Measurements from ENCODE around the gene MDN1. TPM values are rescaled to one million over a fixed set of nuclear protein-coding genes. Genes with fewer than 3 reads are reported as not detected.
A peak's percentile ranks its signal among the peaks of the same experiment; 100 is the strongest.

Gene MDN1, protein sequence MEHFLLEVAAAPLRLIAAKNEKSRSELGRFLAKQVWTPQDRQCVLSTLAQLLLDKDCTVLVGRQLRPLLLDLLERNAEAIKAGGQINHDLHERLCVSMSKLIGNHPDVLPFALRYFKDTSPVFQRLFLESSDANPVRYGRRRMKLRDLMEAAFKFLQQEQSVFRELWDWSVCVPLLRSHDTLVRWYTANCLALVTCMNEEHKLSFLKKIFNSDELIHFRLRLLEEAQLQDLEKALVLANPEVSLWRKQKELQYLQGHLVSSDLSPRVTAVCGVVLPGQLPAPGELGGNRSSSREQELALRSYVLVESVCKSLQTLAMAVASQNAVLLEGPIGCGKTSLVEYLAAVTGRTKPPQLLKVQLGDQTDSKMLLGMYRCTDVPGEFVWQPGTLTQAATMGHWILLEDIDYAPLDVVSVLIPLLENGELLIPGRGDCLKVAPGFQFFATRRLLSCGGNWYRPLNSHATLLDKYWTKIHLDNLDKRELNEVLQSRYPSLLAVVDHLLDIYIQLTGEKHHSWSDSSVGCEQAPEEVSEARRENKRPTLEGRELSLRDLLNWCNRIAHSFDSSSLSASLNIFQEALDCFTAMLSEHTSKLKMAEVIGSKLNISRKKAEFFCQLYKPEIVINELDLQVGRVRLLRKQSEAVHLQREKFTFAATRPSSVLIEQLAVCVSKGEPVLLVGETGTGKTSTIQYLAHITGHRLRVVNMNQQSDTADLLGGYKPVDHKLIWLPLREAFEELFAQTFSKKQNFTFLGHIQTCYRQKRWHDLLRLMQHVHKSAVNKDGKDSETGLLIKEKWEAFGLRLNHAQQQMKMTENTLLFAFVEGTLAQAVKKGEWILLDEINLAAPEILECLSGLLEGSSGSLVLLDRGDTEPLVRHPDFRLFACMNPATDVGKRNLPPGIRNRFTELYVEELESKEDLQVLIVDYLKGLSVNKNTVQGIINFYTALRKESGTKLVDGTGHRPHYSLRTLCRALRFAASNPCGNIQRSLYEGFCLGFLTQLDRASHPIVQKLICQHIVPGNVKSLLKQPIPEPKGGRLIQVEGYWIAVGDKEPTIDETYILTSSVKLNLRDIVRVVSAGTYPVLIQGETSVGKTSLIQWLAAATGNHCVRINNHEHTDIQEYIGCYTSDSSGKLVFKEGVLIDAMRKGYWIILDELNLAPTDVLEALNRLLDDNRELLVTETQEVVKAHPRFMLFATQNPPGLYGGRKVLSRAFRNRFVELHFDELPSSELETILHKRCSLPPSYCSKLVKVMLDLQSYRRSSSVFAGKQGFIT (N-terminal part only)
- total RNA-seq (2021; fragmentation: NEBNext Ultra II Directional; extraction: Animal tissue kit (Norgen Biotek cat#: 25700)) (175 and 179 TPM in 2 replicates), polyA plus RNA-seq (2011; rRNA removed) (35.4 and 53.5 TPM in 2 replicates), polyA minus RNA-seq (2011; rRNA and poly(A)+ RNA removed) (88.8 and 110 TPM in 2 replicates)
- polyA plus RNA-seq (2011; cell fraction: cytosol; rRNA removed): 41.6 TPM
- 97.2 TPM for polyA plus RNA-seq (2011; cell fraction: nucleus; rRNA removed)
- polyA plus RNA-seq (2012, experiment 1 of 2): 68.2 to 120 TPM (median 83.1 TPM) in 4 replicates
- 6.9 TPM for polyA plus RNA-seq (2012, experiment 2 of 2)
- 64.9 TPM for polyA plus RNA-seq (2013, experiment 1 of 2)
- 55.1 TPM for polyA plus RNA-seq (2013, experiment 2 of 2)
- polyA minus RNA-seq (2011; cell fraction: cytosol; rRNA and poly(A)+ RNA removed): 68.4 TPM
- polyA minus RNA-seq (2011; cell fraction: nucleus; rRNA and poly(A)+ RNA removed): 163 TPM
- long read RNA-seq, experiment 1, partial matches to known transcripts: 41 of 72 reads
- long read RNA-seq, experiment 1, other reads (novel, unspliced or antisense): 31 of 72 reads
- long read RNA-seq, experiment 2, partial matches to known transcripts: 4 of 5 reads
- long read RNA-seq, experiment 2, other reads (novel, unspliced or antisense): 1 of 5 reads

DNA sequence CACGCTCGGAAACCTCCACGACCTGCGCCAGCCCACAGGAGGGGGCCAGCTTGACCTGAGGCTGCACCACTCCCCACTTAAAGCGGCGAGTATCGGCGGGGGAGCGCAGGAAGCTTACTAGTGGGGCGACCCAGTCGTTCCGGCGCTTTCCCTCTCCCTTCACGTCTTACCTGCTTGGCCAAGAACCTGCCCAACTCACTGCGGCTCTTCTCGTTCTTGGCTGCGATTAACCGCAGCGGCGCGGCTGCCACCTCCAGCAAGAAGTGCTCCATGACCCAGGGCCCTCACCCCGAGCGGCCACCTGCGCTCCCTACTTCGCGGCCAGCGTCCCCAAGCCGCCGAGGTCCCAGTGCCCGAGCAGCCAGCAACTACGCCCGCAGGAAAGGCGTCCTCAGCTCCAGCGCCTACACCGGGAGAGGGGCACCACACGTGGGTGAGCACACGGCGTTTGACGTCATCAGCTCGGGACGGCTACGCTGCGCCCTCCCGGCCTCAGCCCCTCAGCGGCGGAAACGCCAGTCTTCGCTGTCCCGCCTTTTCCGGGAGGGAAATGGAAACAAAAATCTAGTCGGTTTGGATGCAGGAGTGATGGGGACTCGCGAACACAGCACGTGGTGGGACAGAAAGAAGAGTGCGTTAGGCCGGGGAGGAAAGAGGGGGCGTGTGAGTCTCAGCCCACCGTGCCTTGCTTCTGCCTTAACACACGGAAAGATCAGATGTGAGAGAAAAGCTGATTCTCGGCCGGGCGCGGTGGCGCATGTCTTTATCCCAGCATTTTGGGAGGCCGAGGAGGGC is at the start of gene MDN1:
Gene MDN1 (minus strand): TSS at position 459 of the 795 bp plus-strand sequence. CDS start 187 bp downstream, at position 272.
- peak; percentile 85 for FAIRE-seq
- H2BK20ac ChIP-seq (ENCODE audit: low read length): no peak within 1 kb of the TSS
- peak; percentile 82 to 89 for TF ChIP-seq POLR2A (IDR thresholded peaks at IDR 0.05; ENCODE audit: control extremely low read depth in 1 of 2, low read depth in 2 of 2, low read length in 2 of 2)

More for the DNA sequence above, at the start of gene MDN1:
- Histone ChIP-seq H2BK5ac (ENCODE audit: low read depth, low read length) (peak within 1 kb of the TSS; percentile 92), H4K20me1 (replicated peaks in 1 of 2; ENCODE audit: control insufficient read depth in 1 of 2, insufficient read depth in 2 of 2, low read length in 2 of 2) (peaks cover 14 to 18% of the 10 kb centered on the region in 2 experiments), H3K79me1 (ENCODE audit: low read depth, low read length) (peaks cover 2% of the 10 kb centered on the region; the same call in 1 of the 2 replicates), H3K27me3 (replicated peaks in 1 of 4; ENCODE audit: control insufficient read depth in 3 of 4, extremely low read depth in 1 of 4, insufficient read depth in 3 of 4, low read length in 3 of 4) (no peaks in the 10 kb centered on the region), H3K14ac (ENCODE audit: insufficient read length) (no peak within 1 kb of the TSS), H3K23ac (ENCODE audit: insufficient read length) (no peak within 1 kb of the TSS), H2BK120ac (replicated peaks; ENCODE audit: low read depth, low read length) (no peak within 1 kb of the TSS), H3K18ac (ENCODE audit: extremely low read depth, low read length) (peak within 1 kb of the TSS; percentile 100), H3K36me3 (ENCODE audit: control insufficient read depth in 2 of 4, insufficient read depth in 4 of 4, low read length in 3 of 4) (no peaks in the 10 kb centered on the region), H3K23me2 (ENCODE audit: low read depth, low read length) (peaks cover 6% of the 10 kb centered on the region; the same call in 1 of the 2 replicates), H3K9ac (replicated peaks in 1 of 4; ENCODE audit: extremely low read depth in 1 of 4, low read depth in 3 of 4, low read length in 3 of 4) (peak within 1 kb of the TSS; percentile 93 to 99 (median 94)), H3K9me3 (ENCODE audit: insufficient read depth in 2 of 2, low read depth in 1 of 2, low read length in 1 of 2) (no peaks in the 10 kb centered on the region), H3K4me3 (ENCODE audit: extremely low read depth in 1 of 4, insufficient read depth in 2 of 4, low read depth in 3 of 4, low read length in 4 of 4) (peak within 1 kb of the TSS; percentile 83 to 93 (median 91)), H3K56ac (replicated peaks; ENCODE audit: insufficient read length, low read depth, low read length) (peak within 1 kb of the TSS; percentile 65), H4K5ac (ENCODE audit: insufficient read length, low read depth, low read length) (peak within 1 kb of the TSS; percentile 91), H3K79me2 (ENCODE audit: control insufficient read depth in 1 of 2, insufficient read depth in 2 of 2, low read length in 2 of 2) (peaks cover 15 to 54% of the 10 kb centered on the region in 2 experiments), H2BK12ac (ENCODE audit: low read depth, low read length) (peak within 1 kb of the TSS; percentile 69; the same call in 1 of the 2 replicates), H4K91ac (replicated peaks; ENCODE audit: insufficient read length, low read length) (peak within 1 kb of the TSS; percentile 72), H4K8ac (ENCODE audit: extremely low read depth, insufficient read depth, low read length) (peak within 1 kb of the TSS; percentile 99; the same call in 1 of the 2 replicates), H3K4me1 (replicated peaks in 1 of 4; ENCODE audit: control insufficient read depth in 3 of 4, insufficient read depth in 4 of 4, low read length in 3 of 4) (peaks cover 4 to 18% (median 11%) of the 10 kb centered on the region in 4 experiments), H3K4me2 (ENCODE audit: insufficient read depth in 1 of 2, low read depth in 2 of 2, low read length in 2 of 2) (peak within 1 kb of the TSS; percentile 78 to 82), H2BK15ac (ENCODE audit: low read length) (peak within 1 kb of the TSS; percentile 89; the same call in 1 of the 2 replicates), H3K4ac (replicated peaks; ENCODE audit: insufficient read length, low read depth, low read length) (peak within 1 kb of the TSS; percentile 62), H2AK5ac (ENCODE audit: low read depth, low read length) (peak within 1 kb of the TSS; percentile 94; the same call in 1 of the 2 replicates), H2AFZ (ENCODE audit: low read length) (peak within 1 kb of the TSS; percentile 87; the same call in 1 of the 2 replicates), H3K27ac (ENCODE audit: low read depth, low read length) (peak within 1 kb of the TSS; percentile 93)
- DNase-seq (ENCODE audit: low read depth in 1 of 2, low spot score in 2 of 2): peak; percentile 88 to 90
- WGBS, 2 experiments (ENCODE audit: extremely low coverage in 1 of 2, insufficient coverage in 1 of 2, insufficient read length in 1 of 2, insufficient replicate concordance in 2 of 2, low coverage in 1 of 2, low lambda C conversion rate in 2 of 2, missing lambda C conversion rate in 1 of 2): 1% methylated on average over 64 of the region's 65 CpGs; no CpG with 5 or more reads in 1 of the 2 experiments
- ChIA-PET POLR2A (ENCODE audit: partially characterized antibody) (interaction anchor here (0.6 to 5.3 kb wide), 12 partner anchors 8 to 179 kb away, joined by 3 to 107 read pairs (median 6); partner anchors contain the start of gene CASP8AP2), CTCF (ENCODE audit: partially characterized antibody) (interaction anchor here (0.6 to 2.5 kb wide), 8 partner anchors 10 to 203 kb away, joined by 3 to 14 read pairs (median 7); partner anchors contain the start of gene CASP8AP2)
